ENCODE measurements around the gene TMED3. TPM values are rescaled to one million over a fixed set of nuclear protein-coding genes. Genes with fewer than 3 reads are reported as not detected.

Gene TMED3
- total and polyA plus RNA-seq, 8 donors: 53.9 to 80.5 (median 56.6) TPM

- DNase-seq: no peak
- no peak for TF ChIP-seq CTCF (IDR thresholded peaks at IDR 0.05)
Observed at GRCh38 chr15:79294075-79294474, 16.8 kb upstream of the TMED3 start.

GRCh38 chr15:79296583-79296982 lies 14.3 kb upstream of the TMED3 start:
- intact Hi-C loops (cut with DNase I): no loop called here
- no peak for ATAC-seq
- no peak for TF ChIP-seq CTCF (IDR thresholded peaks at IDR 0.05)

More at GRCh38 chr15:79294075-79294474, 16.8 kb upstream of the TMED3 start:
- Histone ChIP-seq H3K4me1 (no peaks in the 10 kb centered on the region), H3K27me3 (peaks cover 0 to 29% of the 10 kb centered on the region in 2 donors), H3K27ac (no peak overlapping the region), H3K36me3 (no peaks in the 10 kb centered on the region), H3K4me3 (no peak overlapping the region), H3K9me3 (no peaks in the 10 kb centered on the region)
- no peak for ATAC-seq
- intact Hi-C loops (cut with DNase I): no loop called here

GRCh38 chr15:79299126-79299840 lies 11.6 kb upstream of the TMED3 start:
- Histone ChIP-seq H3K36me3 (no peaks in the 10 kb centered on the region), H3K27me3 (peaks cover 7 to 52% of the 10 kb centered on the region in 2 donors), H3K4me3 (no peak overlapping the region), H3K9me3 (no peaks in the 10 kb centered on the region), H3K4me1 (no peaks in the 10 kb centered on the region), H3K27ac (no peak overlapping the region)
- DNase-seq (no peak), ATAC-seq (no peak)
- intact Hi-C loops (cut with DNase I): no loop called here
- TF ChIP-seq CTCF (IDR thresholded peaks at IDR 0.05): no peak

More at GRCh38 chr15:79296583-79296982, 14.3 kb upstream of the TMED3 start:
- H3K9me3 ChIP-seq: no peaks in the 10 kb centered on the region
- no peak for DNase-seq
- no peaks in the 10 kb centered on the region for H3K4me1 ChIP-seq
- H3K27ac ChIP-seq: no peak overlapping the region
- no peak overlapping the region for H3K4me3 ChIP-seq
- peaks cover 7 to 44% of the 10 kb centered on the region in 2 donors for H3K27me3 ChIP-seq
- H3K36me3 ChIP-seq: no peaks in the 10 kb centered on the region

GRCh38 chr15:79299841-79300235 lies 11.1 kb upstream of the TMED3 start:
- H3K27me3 ChIP-seq: peaks cover 7 to 56% of the 10 kb centered on the region in 2 donors
- DNase-seq: no peak
- intact Hi-C loops (cut with DNase I): no loop called here
- no peaks in the 10 kb centered on the region for H3K4me1 ChIP-seq
- H3K27ac ChIP-seq: no peak overlapping the region
- H3K36me3 ChIP-seq: no peaks in the 10 kb centered on the region
- H3K9me3 ChIP-seq: no peaks in the 10 kb centered on the region
- H3K4me3 ChIP-seq: no peak overlapping the region
- TF ChIP-seq CTCF (IDR thresholded peaks at IDR 0.05): no peak
- no peak for ATAC-seq

GRCh38 chr15:79307251-79307650 lies 3.7 kb upstream of the TMED3 start:
- DNase-seq (no peak), ATAC-seq (no peak)
- Histone ChIP-seq H3K9me3 (no peaks in the 10 kb centered on the region), H3K36me3 (no peaks in the 10 kb centered on the region), H3K27ac (no peak overlapping the region), H3K27me3 (peaks cover 5 to 89% of the 10 kb centered on the region in 2 donors), H3K4me3 (no peak overlapping the region), H3K4me1 (peaks cover 0 to 10% of the 10 kb centered on the region in 2 donors)
- intact Hi-C loops (cut with DNase I): no loop called here
- TF ChIP-seq CTCF (IDR thresholded peaks at IDR 0.05): no peak
